ENCODE data around the gene IL15RA. TPM values are rescaled to one million over a fixed set of nuclear protein-coding genes. Genes with fewer than 3 reads are reported as not detected.

IL15RA gene
- total and polyA plus RNA-seq, 2 of the 8 experiments (the other 6 are each of a cell fraction or from before 2014, with no cell fraction given), result 1.3 to 1.4 TPM

GRCh38 chr10:5968681-5969453 is 8.5 kb downstream of the IL15RA start (continued):
- TF ChIP-seq RAD21 (IDR thresholded peaks at IDR 0.05 in 1 of 2, conservative IDR thresholded peaks at IDR 0.05 in 1 of 2; ENCODE audit: low read depth in 2 of 2, low read length in 2 of 2), result no peak
